Esophagus squamous epithelium (tissue), 5 donors: ENCODE data around the gene CACNA1I. TPM values are rescaled to one million over a fixed set of nuclear protein-coding genes. Genes with fewer than 3 reads are reported as not detected.

Experiments used
- DNase-seq: peaks from one replicate; lab custom pipeline; 2025; lab: John Stamatoyannopoulos, UW
- H3K27ac ChIP-seq, 4 donors: fragments of 200-600 bp; sonication (generic); one replicate each; pipeline ENCODE4 v1.5.1; 2016 to 2019; ENCODE audit warnings: mild to moderate bottlenecking in 1 of 4
- H3K27me3 ChIP-seq, 4 donors: fragments of 200-600 bp; sonication (generic); 1 replicate in 3 of 4; 2 replicates in 1 of 4; pipeline versions ENCODE4 v1.5.1 to v1.6.0; 2017 to 2021; ENCODE audit warnings: antibody characterized with exemption in 1 of 4
- H3K36me3 ChIP-seq, 3 donors: fragments of 200-600 bp; sonication (generic); one replicate each; pipeline ENCODE4 v1.5.1; 2016 to 2019
- H3K4me1 ChIP-seq, 3 donors: fragments of 200-600 bp; sonication (generic); one replicate each; pipeline ENCODE4 v1.5.1; 2017 to 2019
- H3K4me3 ChIP-seq, 4 donors: fragments of 200-600 bp; sonication (generic); 1 replicate in 3 of 4; 2 replicates in 1 of 4; pipeline ENCODE4 v1.5.1; 2016 to 2019; ENCODE audit warnings: mild to moderate bottlenecking in 2 of 4, moderate library complexity in 1 of 4
- H3K9me3 ChIP-seq, 3 donors: fragments of 200-600 bp; sonication (generic); one replicate each; pipeline ENCODE4 v1.5.1; 2016 to 2019
- POLR2A ChIP-seq, 4 donors: fragments of 450-650 bp; IDR thresholded peaks; one replicate each; pipeline ENCODE4 v1.6.1; 2017; ENCODE audit warnings: antibody characterized with exemption in 4 of 4, mild to moderate bottlenecking in 4 of 4, moderate library complexity in 3 of 4
- WGBS, 2 donors: methylation state at CpG; one replicate each; pipeline ENCODE4 v1.1.5; 2018; 5-methylcytosine and 5-hydroxymethylcytosine counted together
- intact Hi-C: fragments of 100-400 bp; cut with DNase I; formaldehyde crosslinking; loops from one replicate; pipeline ENCODE4 v1.15.0; 2022
- total RNA-seq, 4 donors: library from RNA; depleted of rRNA; stranded (reverse); fragments of >200 nt; gene quantifications; one replicate each; pipeline ENCODE4 v1.1.0, GENCODE V29; 2016
- TF ChIP-seq, protein P1 (sequence below), 6 experiments: fragments of 450-650 bp in 4 of 6; fragments of 200-600 bp in 2 of 6; sonication (generic) in 2 of 6; IDR thresholded peaks; one replicate each; pipeline ENCODE4 v1.5.1; 2016 to 2019; ENCODE audit warnings: antibody characterized with exemption in 6 of 6, mild to moderate bottlenecking in 4 of 6, moderate library complexity in 4 of 6
- donor health status: DM: yes; HTN: yes; CAD: no.

The CACNA1I gene
- total RNA-seq, 4 donors from 2014 or later = 0.12 to 0.38 (median 0.20) TPM

DNA sequence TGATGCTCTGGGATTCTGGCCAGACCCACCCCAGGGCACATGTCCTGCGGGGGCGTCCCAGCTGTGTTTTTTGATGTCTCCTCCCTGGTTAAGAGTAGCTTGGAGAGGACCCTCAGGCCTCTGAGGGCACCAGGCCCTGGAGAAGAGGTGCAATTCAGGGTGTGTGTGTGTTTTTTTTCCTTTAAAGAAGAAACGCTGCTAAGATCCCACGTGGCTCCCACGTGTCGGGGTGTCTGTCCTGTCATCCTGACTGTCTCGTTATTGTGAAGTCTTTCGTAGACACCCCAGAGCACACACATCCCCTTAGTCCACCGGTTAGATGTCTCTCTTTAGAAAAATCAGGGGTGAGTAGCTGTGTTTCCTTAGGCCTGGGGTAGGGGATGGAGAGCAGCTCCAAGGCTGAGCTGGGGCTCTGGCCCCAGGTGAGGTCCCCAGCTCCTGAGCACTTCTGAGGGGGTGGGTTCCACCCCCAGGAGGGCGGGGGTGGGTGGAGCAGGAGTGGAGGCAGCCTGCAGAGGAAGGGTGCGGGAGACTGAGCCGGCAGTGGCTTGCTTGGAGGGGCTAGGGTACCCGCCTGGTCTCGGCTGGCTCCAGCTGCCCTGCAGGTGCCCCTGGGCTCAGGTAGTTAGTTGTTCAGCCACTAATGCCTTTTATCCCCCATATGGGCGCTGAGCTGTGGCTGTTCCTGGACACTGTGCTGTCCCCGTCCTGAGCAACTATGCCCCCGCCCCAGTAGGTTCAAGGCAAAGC, 116.4 kb downstream of the CACNA1I start:
- Histone ChIP-seq H3K27ac (no peak overlapping the region), H3K9me3 (no peaks in the 10 kb centered on the region), H3K36me3 (no peaks in the 10 kb centered on the region), H3K4me3 (no peak overlapping the region), H3K4me1 (peaks cover 0 to 12% (median 0%) of the 10 kb centered on the region in 3 donors), H3K27me3 (peaks cover 0 to 86% (median 2%) of the 10 kb centered on the region in 4 donors)
- DNase-seq = no peak
- WGBS, 2 donors = 56 to 59% methylated on average over 3 to 8 of the region's 17 CpGs
- intact Hi-C loops = no loop called here
- TF ChIP-seq, protein P1, sequence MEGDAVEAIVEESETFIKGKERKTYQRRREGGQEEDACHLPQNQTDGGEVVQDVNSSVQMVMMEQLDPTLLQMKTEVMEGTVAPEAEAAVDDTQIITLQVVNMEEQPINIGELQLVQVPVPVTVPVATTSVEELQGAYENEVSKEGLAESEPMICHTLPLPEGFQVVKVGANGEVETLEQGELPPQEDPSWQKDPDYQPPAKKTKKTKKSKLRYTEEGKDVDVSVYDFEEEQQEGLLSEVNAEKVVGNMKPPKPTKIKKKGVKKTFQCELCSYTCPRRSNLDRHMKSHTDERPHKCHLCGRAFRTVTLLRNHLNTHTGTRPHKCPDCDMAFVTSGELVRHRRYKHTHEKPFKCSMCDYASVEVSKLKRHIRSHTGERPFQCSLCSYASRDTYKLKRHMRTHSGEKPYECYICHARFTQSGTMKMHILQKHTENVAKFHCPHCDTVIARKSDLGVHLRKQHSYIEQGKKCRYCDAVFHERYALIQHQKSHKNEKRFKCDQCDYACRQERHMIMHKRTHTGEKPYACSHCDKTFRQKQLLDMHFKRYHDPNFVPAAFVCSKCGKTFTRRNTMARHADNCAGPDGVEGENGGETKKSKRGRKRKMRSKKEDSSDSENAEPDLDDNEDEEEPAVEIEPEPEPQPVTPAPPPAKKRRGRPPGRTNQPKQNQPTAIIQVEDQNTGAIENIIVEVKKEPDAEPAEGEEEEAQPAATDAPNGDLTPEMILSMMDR (IDR thresholded peaks at IDR 0.05) = no peak
- no peak for TF ChIP-seq POLR2A (IDR thresholded peaks at IDR 0.05)

DNA sequence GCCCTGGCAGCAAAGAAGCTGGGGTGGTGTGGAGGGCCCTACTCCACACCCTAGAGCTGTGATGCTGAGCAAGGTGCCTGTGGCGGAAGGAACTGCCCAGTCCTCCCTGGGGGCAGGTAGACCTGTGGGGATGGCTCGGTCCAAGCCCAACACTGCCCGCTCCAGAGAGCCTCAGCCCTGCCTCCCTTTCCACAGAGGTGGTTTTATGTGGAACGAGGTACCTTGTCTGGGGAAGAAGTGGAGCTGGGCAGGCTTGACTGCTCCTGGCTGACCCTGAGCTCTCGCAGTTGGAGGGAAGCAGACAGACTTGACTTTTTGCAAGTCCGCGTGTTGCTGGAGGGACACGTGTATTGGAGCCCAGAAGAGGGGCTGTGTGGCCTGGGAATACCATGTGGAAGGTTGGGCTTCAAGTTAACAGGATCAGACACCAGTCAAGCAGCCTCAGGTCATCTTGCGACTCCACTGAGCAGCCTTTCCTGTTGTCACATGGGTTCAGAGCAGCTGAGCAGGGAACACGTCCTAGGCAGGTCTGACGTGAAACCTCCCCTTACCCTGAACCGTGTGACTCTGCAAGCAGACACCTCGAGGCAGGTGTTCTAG, 117.7 kb downstream of the CACNA1I start:
- H3K36me3 ChIP-seq = no peaks in the 10 kb centered on the region
- no peak overlapping the region for H3K4me3 ChIP-seq
- peaks cover 0 to 93% (median 2%) of the 10 kb centered on the region in 4 donors for H3K27me3 ChIP-seq
- no peak overlapping the region for H3K27ac ChIP-seq
- TF ChIP-seq, protein P1 (IDR thresholded peaks at IDR 0.05) = no peak
- TF ChIP-seq POLR2A (IDR thresholded peaks at IDR 0.05) = no peak
- H3K4me1 ChIP-seq = peaks cover 0 to 12% (median 0%) of the 10 kb centered on the region in 3 donors
- intact Hi-C loops = no loop called here
- no peak for DNase-seq
- no peaks in the 10 kb centered on the region for H3K9me3 ChIP-seq
- 63 to 85% methylated on average over 8 to 10 of the region's 13 CpGs for WGBS, 2 donors

DNA sequence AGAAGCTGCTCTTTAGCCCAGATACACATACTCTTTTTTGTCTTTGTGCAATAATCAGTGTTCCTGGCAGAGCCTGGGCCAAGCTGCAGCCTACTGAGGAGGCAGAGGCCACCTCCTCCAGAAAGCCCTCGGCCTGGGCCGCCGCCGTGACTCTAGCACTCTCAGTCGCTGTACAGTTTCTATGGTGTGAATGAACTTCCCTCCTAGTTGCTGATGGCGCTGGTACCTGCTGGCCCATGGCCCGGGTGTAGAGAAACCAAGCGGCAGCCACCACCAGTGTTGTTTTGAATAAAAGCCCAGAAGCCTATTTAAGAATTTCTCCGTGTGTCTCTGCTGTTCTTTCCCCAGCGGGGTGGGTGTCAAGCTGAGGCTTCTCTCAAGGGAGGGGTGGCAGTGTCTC, 118.9 kb downstream of the CACNA1I start:
- peaks cover 0 to 94% (median 2%) of the 10 kb centered on the region in 4 donors for H3K27me3 ChIP-seq
- H3K36me3 ChIP-seq = no peaks in the 10 kb centered on the region
- intact Hi-C loops = no loop called here
- DNase-seq = no peak
- no peak overlapping the region for H3K27ac ChIP-seq
- peaks cover 0 to 12% (median 0%) of the 10 kb centered on the region in 3 donors for H3K4me1 ChIP-seq
- H3K4me3 ChIP-seq = no peak overlapping the region
- no peaks in the 10 kb centered on the region for H3K9me3 ChIP-seq
- 85 to 94% methylated on average over 5 to 6 of the region's 10 CpGs for WGBS, 2 donors
- TF ChIP-seq, protein P1 (IDR thresholded peaks at IDR 0.05) = no peak
- TF ChIP-seq POLR2A (IDR thresholded peaks at IDR 0.05) = no peak

DNA sequence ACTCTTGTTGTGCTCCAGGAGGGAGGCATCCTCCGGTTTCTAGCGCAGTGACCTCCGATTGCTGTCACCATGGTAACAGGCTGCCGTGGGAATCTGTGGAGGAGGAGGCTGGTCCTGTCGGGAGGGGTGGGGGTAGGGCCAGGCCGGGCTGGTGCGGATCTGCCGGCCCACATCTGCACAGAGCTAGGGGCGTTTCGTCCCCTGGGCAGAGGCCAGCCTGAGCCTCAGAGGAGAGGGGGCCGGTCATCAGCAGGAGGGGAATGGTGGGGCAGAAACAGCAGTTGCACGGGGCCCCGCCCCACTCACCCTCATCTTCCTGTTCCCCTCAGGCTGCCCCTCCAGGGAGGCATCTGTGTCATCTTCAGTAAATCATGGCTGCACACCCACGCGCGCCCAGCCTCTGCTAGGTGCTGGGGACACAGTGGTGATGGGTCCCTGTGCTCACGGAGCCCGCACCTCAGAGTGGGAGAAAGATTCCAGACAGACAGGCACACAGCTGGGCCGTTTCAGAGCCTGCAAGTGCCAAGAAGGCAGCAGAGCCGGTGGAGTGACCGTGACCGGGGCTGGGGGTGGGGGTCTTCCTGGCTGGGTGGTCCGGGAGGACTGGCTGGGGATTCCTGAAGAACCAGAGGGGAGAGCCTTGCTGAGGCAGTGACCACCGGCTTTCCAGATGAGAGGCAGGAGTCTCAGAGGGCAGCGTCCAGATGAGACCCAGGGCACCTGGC, 120.5 kb downstream of the CACNA1I start:
- H3K27me3 ChIP-seq = peaks cover 0 to 94% (median 2%) of the 10 kb centered on the region in 4 donors
- peaks cover 0 to 12% (median 0%) of the 10 kb centered on the region in 3 donors for H3K4me1 ChIP-seq
- TF ChIP-seq POLR2A (IDR thresholded peaks at IDR 0.05) = no peak
- TF ChIP-seq, protein P1 (IDR thresholded peaks at IDR 0.05) = no peak
- H3K36me3 ChIP-seq = no peaks in the 10 kb centered on the region
- no peak for DNase-seq
- H3K9me3 ChIP-seq = no peaks in the 10 kb centered on the region
- no peak overlapping the region for H3K4me3 ChIP-seq
- 25 to 36% methylated on average over 6 to 10 of the region's 25 CpGs for WGBS, 2 donors
- intact Hi-C loops = no loop called here
- no peak overlapping the region for H3K27ac ChIP-seq
